Gastroesophageal sphincter (tissue), 3 donors: ENCODE results near the gene ANKRD29.

Experiments used
- CTCF ChIP-seq, 4 experiments: fragments of 200-600 bp in 2 of 4; fragments of 450-650 bp in 2 of 4; sonication (generic) in 1 of 4; IDR thresholded peaks; one replicate each; pipeline ENCODE4 v1.5.1; 2017 to 2019; ENCODE audit warnings: antibody characterized with exemption in 4 of 4, mild to moderate bottlenecking in 2 of 4, moderate library complexity in 2 of 4
- EP300 ChIP-seq: sonication (generic); formaldehyde crosslinking; IDR thresholded peaks from one replicate; pipeline ENCODE4 v1.6.1; 2017; ENCODE audit warnings: antibody characterized with exemption, mild to moderate bottlenecking
- POLR2A ChIP-seq, 2 donors: fragments of 450-650 bp; IDR thresholded peaks; one replicate each; pipeline ENCODE4 v1.6.1; 2017; ENCODE audit warnings: antibody characterized with exemption in 2 of 2, mild to moderate bottlenecking in 2 of 2, moderate library complexity in 1 of 2
- POLR2AphosphoS5 ChIP-seq: sonication (generic); formaldehyde crosslinking; IDR thresholded peaks from one replicate; pipeline ENCODE4 v1.6.1; 2017; ENCODE audit warnings: antibody characterized with exemption

- no peak for TF ChIP-seq POLR2AphosphoS5
- TF ChIP-seq CTCF (IDR thresholded peaks at IDR 0.05): no peak
- no peak for TF ChIP-seq EP300
- TF ChIP-seq POLR2A (IDR thresholded peaks at IDR 0.05): no peak
Observed at GRCh38 chr18:23627321-23627720, 35.4 kb downstream of the ANKRD29 start.
